Stimulated activated CD4-positive, alpha-beta T cell treated with anti-CD3 and anti-CD28 coated beads, Interleukin-12 subunit alpha, Interleukin-12 subunit beta, amount 100 ng/mL, for 4 hours (primary cell): ENCODE measurements around the gene GCLC.
"Not testable (repeated sequence)": the region's sequence is repeated elsewhere in the genome, so short reads cannot be mapped to it uniquely, and the experiment has no call there.

Source experiments
- DNase-seq: peaks from one replicate; pipeline ENCODE4 v3.0.0-alpha.2; 2020

Gene GCLC

DNA sequence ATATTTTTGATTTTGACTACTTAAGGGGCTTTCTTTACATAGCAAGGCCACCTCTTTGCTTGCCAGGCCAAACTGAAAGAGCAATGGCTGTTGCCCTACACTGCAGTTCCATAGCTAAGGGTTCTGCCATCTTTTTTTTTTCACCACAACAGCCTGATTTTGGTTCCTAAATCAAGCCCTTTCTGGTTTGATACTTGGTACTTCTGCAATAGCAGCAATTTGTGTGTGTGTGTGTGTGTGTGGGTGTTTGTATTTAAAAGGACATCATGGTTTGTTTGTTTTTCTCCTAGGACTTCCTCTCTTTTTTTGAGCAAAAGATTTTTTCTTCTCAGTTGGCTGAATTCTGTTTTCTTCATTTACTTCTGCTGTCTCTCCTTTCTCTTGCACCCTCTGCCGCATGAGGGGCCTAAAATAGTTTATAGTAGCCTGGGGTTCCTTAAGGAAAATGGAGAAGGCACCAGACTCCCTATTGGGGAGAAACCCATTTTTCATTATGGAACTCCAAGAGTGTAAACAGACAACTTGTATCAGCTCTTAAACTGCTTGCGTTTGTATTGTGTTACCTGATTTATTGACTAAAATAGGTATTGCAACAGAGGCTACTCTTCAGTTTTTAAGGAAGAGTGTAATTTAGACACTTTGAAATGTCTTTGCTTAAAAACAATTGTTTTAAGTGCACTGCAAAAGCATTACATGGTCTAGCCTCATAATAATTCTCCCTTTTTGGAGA lies 12.2 kb upstream of the GCLC start:
- DNase-seq: no peak

GRCh38 chr6:53553600-53553999 lies 8.7 kb upstream of the GCLC start:
- DNase-seq: not testable (repeated sequence)

- DNase-seq: not testable (repeated sequence)
Observed at GRCh38 chr6:53551681-53552080, 6.8 kb upstream of the GCLC start.

DNA sequence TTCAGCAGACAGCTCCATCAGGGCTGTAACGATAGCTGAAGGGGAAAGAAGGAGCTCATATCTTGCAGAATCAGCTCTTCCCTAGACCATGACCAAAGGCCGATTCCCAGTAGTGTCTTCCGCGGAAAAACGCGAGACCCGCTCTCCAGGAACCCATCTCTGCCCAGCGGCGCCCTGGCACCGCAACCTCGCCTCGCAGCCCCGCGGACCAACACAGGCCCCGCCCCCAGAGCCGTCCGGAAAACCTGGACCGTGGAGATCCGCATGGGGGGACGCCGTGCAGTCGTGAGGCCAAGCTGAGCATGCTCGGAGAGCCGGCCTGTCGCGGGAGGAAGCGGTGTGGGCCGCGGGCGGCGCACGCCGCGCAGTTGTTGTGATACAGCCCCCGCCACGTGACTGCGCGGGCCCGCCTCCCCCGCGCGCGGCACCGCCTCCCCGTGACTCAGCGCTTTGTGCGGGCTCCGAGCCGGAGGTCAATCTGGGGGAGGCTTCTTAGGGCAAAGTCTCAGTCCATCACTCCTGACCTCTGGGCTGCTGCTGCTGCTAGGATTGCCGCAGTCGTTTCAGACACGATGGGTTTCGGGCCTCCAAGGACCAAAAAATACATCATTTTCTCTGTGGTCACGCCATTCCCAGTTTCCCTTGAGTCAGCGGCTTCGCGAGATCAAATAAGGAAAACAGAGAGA lies 3.1 kb upstream of the GCLC start:
- peak; percentile 90 for DNase-seq

GRCh38 chr6:53547166-53547810 lies 2.4 kb upstream of the GCLC start:
- no peak for DNase-seq

GRCh38 chr6:53546281-53546680 lies 1.4 kb upstream of the GCLC start:
- DNase-seq: no peak

DNA sequence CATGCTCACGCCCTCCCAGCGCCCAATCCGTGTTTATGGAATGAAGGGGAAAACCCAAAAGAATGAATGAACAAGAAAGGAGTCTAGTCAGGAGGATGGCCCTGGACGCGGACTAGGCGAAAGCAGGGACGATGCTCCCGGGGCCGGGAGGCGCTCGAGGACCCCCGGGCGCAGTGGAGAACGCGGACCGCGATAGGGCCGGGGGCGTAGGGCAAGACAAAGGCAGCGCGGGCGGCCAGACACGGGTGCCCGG lies 758 bp downstream of the GCLC start:
- DNase-seq: no peak

GRCh38 chr6:53543359-53544216 lies 1.3 kb downstream of the GCLC start:
- DNase-seq: no peak

DNA sequence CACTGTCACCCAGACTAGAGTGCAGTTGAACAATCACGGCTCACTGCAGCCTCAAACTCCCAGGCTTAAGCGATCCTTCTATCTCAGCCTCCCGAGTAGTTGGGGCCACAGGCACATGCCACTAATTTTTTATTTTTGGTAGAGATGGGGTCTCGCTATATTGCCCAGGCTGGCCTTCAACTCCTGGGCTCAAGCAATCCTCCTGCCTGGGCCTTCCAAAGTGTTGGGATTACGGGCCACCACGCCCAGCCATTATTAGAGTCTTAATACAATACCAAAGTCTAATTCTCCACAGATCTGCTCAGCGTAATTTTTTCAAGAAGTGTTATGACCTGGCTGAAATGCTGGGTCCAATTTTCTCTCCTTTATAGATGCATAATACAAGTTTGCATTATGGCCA lies 3.0 kb downstream of the GCLC start:
- DNase-seq: no peak

- DNase-seq: no peak
Observed at GRCh38 chr6:53540129-53540692, 4.7 kb downstream of the GCLC start.

GRCh38 chr6:53539561-53539960 lies 5.3 kb downstream of the GCLC start:
- DNase-seq: no peak

DNA sequence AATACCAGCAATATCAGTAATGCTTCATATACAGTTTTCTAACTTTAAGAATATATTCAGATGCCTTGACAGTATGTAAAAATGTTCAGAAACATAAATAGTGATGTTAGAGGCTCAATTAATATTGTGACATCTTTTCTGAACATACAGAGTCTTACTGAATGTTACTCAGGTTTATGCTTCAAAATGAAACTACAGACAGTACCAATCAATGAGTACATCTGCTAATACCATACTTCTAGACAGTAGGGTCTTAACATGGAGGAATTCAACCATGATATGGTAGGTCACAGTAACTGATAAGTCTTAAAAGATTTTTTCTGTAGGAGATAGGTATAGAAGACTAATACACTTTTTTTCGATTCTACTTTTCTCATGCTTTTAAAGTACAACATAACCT lies 8.3 kb downstream of the GCLC start:
- no peak for DNase-seq

GRCh38 chr6:53532942-53533341 lies 12.0 kb downstream of the GCLC start:
- DNase-seq: no peak

- DNase-seq: no peak
Observed at GRCh38 chr6:53532061-53532797, 12.7 kb downstream of the GCLC start.

DNA sequence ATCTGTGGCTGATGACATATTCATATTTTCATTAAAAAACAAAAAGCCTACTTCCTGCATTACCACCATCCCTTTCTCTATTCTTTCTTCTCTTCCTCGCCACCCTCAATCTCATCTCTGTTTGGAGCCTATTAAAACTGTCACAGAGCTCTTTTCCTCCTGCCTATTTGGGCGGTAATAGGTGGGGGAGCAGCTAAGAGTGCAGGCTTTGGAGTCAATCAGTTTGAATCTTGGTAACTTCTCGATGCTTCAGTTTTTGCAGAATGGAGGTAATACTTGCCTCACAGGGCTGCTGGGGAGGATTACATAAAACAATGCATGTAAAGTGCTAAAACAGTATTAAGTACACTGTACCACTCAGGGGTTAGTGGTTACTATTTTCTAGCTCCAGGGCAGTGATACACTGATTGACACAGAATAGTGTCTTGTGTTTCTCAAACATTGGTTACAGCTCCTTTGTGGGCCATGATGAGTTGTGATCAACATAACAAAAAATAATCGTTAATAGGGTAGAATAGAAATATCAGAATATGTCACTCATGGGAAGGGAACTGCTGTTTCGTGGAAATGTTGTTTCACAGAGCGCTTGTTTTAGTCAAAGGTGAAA lies 14.0 kb downstream of the GCLC start:
- DNase-seq: no peak

DNA sequence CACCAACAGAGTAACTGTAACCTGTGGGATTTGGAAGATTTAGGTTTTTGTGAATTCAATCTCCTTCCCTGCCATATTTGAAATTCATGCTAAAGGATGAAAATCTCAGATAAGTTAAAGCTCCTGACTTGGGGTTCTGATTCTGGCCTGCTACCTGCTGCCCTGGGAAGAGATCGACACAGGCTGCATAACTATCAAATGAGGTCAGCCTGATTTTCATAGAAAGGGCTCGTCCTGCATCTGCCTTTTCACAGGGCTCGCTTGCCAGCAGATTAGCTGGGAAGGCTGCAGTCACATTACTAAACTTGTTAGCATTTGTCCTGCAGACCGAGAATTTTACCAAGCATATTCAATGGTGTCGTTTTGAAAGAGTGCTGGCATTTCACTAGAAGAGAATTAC lies 14.6 kb downstream of the GCLC start:
- DNase-seq: no peak

DNA sequence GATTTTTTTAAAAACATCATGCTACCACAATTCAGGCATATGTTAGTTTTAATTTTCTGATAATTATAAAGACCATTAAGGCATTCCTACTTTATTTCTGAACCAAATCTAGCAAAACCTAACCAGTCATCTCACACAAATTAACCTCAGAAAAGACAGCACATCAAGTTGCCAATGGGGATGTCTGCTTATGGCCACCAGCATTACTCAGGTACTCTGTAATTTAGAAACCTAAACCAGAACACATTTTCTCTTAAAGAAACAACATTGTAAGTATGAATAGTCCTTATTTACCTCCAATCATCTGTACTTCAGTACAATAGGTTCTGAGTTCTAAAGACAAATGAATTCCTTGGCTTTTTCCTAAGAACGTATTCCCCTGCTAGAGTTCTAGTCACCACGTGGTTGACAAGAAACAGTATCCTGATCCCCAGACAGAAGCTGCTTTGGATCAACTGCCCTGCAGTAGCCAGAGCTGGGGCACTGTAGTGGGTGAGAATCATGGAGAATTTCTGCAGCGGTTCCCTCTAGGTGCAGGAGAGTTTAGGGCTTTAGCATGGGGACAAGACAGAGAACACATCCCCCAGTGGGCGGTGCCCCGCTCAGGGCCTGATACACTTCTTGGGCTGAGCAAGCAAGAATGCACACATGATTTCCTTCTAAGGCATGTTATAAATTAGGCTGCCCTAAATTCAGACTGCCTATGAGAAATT lies 15.4 kb downstream of the GCLC start:
- DNase-seq: no peak

- no peak for DNase-seq
Observed at GRCh38 chr6:53528107-53528506, 16.8 kb downstream of the GCLC start.

- no peak for DNase-seq
Observed at GRCh38 chr6:53527249-53527765, 17.6 kb downstream of the GCLC start.

DNA sequence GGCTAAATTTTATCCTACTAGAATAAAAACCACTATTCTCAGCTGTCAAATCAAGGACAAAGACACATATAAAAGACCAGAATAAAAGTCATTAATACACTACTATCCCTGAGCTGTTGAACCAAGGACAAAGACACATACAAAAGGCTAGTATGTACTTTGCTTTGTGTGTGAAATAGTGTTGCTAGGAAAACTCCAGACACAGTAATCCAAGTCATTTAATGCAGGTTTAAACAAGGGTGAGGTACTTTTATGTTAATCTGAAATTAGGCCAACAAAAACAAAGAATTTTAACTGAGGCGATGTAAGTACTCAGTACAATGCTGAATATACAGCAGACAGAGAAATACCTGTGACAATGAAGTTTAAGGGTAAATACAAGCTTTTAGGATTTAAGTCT lies 18.9 kb downstream of the GCLC start:
- no peak for DNase-seq

DNA sequence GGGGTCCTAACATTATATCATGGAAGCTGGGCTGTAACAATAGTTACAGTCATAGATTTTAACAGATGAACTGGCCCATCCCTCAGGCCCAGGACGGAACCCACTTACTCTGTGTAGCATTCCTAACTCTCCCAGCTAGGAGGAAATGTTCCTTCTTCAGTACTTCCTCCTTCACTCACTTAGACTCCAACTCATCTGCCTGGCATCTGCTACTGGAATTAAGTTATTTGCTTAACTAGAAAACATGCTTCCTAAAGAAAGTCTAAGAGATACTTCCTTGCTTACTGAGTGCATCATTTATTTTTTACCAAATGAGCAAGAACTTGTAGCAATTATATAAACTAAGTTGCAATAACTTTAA lies 20.5 kb downstream of the GCLC start:
- DNase-seq: no peak
